GM18508 (cell line): ENCODE results near the gene BOK.
"Not testable (repeated sequence)": the region's sequence is repeated elsewhere in the genome, so short reads cannot be mapped to it uniquely, and the experiment has no call there.

Experiments used
- ATAC-seq: cut with Tn5 transposase; IDR thresholded peaks from one replicate; pipeline ENCODE4 v1.9.1; 2021; ENCODE audit warnings: moderate number of reproducible peaks; ENCODE audit not compliant: insufficient read depth, unreplicated experiment

Gene BOK, protein sequence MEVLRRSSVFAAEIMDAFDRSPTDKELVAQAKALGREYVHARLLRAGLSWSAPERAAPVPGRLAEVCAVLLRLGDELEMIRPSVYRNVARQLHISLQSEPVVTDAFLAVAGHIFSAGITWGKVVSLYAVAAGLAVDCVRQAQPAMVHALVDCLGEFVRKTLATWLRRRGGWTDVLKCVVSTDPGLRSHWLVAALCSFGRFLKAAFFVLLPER

GRCh38 chr2:241558532-241559322 is at the start of gene BOK:
Gene BOK, plus strand, starts transcription at chr2:241558745. Its CDS starts 739 bp downstream, at chr2:241559484.
- ATAC-seq: no peak

DNA sequence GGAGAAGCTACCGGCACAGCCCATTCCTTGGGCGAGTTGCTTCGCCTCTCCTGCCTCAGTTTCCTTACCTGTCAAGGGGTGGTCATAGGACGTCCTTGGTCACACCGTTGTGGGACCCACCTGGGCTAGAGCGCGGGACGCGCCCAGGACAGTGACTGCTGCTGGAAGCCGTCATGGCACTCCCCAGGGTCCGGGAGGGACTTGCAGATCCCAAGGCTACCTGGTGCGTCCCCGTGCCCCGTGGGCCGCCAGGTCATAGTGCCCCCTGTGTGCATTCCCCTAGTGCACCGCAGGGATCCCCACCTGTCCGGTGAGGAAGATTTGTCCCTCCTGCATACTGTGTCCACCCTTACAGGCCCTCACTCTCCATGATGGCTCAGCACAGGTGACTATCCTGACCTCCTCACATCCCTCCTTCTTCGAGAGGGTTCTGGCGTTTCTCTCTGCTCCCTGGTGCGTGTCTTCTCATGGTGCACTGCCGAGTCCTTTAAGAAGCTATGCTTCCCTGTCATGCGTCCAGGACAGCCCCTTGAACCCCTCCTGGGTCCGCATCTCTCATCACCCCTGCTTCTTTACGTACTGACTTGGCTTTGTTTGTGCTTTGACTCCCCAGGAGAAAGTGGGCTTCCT is 49.3 kb upstream of the BOK start:
- no peak for ATAC-seq

GRCh38 chr2:241511091-241511741 is 47.3 kb upstream of the BOK start:
- no peak for ATAC-seq

DNA sequence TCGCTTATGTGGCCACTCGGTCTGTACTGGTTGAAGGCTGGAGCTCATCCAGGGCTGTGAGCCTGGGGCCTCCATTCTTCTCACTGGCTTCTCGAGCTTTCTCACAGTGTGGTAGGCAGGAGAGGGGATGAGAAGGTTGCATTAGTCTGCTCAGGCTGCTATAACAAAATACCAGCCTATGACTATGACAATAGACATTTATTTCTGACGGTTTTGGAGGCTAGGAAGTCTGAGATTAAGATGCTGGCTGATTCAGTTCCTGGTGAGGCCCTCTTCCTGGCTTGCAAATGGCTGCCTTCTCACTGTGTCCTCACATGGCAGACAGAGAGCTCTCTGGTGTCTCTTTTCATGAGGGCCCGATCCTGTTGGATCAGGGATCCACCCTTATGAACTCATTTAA is 44.0 kb upstream of the BOK start:
- ATAC-seq: no peak

DNA sequence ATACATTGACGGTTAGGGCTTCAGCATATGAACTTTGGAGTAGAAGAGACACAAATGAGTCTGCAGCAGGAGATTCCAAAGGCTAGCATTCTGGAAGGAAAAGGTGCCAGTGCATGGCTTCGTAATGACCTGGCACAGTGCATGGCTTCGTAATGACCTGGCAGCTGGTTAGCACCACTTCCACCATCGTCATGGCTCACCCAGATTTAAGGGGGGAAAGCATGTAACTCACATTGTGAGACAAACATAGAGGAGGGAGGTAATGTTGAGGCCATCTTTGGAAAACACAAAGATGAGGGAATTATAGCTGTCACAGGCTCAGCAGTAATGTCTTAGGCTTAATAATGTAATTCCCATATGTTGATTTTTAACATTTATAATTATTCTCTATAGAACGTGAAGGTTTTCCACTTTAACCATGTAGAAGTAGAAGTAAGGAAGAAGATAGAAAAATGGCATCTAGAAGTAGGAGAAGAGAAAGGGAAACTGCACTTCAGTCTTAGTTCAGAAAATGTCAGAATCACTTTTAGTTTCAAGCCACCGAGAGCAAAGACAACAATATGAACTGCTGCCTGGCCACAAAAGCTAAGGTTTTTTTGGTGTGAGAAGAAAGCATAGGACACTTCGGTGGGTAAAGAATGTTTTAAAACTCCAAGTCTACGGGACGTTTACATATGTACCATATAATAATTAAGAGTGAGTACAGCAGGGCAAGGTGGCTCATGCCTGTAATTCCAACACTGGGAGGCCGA is 43.4 kb upstream of the BOK start:
- no peak for ATAC-seq

DNA sequence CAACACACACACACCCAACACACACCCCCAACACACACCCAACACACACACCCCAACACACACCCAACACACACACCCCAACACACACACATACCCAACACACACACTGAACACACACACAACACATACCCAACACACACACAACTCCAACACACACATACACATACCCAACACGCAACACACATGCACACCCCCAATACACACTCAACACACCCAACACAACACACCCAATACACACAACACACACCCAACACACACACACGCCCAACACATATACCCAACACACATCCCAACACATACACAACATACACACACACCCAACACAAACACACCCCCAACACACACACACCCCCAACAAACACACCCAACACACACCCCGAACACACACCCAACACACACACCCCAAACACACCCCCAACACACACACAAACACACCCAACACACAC is 42.0 kb upstream of the BOK start:
- ATAC-seq: no peak

DNA sequence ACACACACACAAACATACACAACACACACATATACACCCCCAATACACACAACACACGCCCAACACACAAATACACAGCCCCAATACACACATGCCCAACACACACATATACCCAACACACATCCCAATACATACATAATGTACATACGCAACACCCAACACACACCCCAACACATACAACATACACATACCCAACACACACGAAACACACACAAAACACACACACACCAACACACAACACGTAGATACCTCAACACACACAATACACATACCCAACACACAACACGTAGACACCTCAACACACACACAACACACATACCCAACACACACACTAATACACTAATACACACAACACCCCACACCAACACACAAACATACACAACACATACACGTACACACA is 41.2 kb upstream of the BOK start:
- ATAC-seq: no peak

GRCh38 chr2:241519669-241520068 is 38.9 kb upstream of the BOK start:
- ATAC-seq: no peak

GRCh38 chr2:241522477-241522876 is 36.1 kb upstream of the BOK start:
- no peak for ATAC-seq

- ATAC-seq: not testable (repeated sequence)
Measured at GRCh38 chr2:241525818-241526780, 32.4 kb upstream of the BOK start.

GRCh38 chr2:241530571-241530970 is 28.0 kb upstream of the BOK start:
- no peak for ATAC-seq

DNA sequence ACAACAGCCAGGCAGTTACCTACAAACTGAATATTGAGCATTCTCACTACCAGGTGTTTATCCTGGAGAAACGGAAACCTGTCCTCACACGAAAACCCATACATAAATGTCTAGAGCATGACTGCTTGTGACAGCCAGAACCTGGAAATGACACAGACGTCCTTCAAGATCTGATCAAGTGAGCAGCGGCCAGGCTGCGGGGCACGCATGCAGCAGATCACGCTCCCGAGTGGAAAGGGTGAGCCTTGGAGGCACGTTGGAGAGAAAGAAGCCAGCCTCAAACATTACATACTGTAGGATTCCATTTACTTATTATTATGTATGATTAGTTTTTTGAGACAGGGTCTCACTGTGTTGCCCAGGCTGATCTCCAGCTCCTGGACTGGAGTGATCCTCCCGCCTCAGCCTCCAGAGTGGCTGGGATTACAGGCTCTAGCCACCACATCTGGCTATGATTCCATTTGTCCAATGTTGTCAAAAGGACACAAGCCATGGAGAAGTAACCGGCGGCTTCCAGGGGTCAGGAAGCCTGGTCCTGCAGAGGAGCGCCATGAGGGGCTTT is 27.3 kb upstream of the BOK start:
- ATAC-seq: no peak

- no peak for ATAC-seq
Measured at GRCh38 chr2:241532168-241532567, 26.4 kb upstream of the BOK start.

DNA sequence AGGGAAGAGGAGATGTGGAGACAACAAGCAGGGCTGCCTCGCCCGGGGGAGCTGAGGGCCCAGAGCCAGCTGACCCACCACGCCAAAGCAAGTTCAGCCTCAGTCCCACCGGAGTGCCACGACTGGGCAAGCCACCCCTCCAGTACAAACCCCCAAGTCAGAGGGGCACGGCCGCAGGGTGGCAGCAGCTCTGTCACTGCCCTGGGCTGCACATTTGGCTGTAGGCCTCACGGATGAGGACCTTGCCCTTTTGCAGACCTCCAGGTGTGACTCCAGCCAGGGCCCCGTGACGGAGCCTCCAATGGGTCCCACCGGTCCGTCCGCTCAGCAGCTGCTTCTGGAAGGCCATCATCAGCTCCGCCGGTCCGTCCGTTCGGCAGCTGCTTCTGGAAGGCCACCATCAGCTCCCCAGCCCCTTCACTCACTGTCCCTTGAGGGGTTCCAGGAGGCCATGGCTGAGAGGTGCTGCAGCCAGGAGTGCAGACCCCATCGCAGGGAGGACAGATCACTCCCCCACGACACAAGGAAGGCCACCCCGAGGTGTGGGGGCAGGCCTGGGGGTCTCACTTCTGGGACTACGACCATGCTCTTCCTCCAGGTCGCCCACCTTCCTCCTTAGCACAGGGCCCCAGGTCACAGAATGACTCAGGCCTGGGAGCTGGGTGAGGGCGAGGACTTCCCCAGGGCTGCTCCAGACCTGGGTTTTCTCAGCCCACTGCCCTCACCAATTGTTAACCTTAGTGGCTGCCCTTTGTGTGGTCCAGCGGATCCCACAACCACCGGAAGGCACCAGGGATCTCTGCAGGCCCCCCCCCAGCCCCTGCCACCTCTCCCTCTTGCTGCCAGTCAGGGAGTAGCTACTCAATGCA is 25.6 kb upstream of the BOK start:
- ATAC-seq: no peak

DNA sequence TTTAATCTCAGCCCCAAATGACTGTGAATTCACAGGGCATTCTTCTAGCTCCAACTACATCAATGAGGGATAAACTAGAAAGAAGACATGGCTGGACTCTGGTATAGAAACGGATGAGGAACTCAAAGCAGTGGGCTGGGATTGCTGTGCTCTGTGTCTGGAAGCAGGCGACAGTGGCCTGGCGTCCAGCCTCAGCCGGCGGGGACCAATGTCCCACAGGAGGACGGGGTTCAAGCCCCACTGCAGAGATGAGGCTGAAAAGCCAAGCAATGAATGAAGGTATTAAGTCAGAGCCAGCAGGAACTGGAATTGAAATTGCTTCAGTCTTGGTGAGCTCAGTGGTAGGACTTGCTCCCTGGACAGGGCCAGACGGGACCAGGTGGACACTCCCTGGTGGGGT is 24.3 kb upstream of the BOK start:
- no peak for ATAC-seq

- no peak for ATAC-seq
Measured at GRCh38 chr2:241534701-241535375, 23.7 kb upstream of the BOK start.

- ATAC-seq: no peak
Measured at GRCh38 chr2:241535871-241536655, 22.5 kb upstream of the BOK start.
